PC-9 (cell line): ENCODE data around the gene CKAP2.

ENCODE experiments used
- CTCF ChIP-seq: fragments of 200-600 bp; sonication (generic); conservative IDR thresholded peaks from 2 replicates; pipeline ENCODE4 v1.6.1; 2017; ENCODE audit warnings: mixed run types, antibody characterized with exemption, mild to moderate bottlenecking, moderate library complexity
- EZH2 ChIP-seq: fragments of 200-600 bp; sonication (generic); IDR thresholded peaks from 2 replicates; pipeline ENCODE4 v1.8.0; 2017; ENCODE audit warnings: antibody characterized with exemption, low read depth

DNA sequence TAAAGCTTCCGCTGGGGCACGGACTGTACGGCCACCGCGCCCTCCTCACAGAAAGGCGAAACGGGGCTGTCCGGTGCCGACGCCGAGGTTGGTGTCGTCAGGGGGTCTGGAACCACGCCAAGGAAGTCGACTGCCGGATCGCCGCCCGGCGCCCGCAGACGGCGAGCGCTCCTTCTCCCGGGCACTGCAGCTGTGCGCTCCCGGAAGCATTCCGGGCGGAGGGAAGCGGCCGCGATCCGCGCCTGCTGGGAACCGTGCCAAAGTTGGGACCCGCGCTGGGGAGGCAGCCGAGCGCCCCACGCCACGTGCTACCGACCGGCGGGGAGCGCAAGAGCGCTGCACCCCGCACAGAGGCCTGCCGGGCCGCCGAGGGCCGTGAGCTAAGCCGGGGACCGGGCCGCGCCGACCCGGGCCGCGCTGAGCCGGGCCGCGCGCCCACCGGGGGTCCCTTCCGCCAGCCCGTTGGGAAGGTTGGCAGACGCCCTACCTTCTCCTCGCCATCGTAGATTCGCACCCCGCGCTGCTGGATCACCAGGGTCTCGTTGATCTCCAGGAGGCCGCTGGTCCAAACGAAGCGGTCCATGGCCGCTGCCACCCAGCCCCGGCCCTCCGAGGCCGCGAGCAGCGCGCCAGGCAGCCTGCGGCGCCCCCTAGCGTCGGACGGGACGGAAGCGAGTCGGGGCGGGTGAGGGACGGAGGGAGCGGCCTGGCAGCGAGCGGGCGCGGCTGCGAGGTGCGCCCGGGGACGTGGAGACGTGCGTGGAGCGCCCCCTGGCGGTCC lies 5.1 kb upstream of the CKAP2 start, which contains the start of gene VPS36:
- no peak for TF ChIP-seq EZH2
- peak; percentile 95 for TF ChIP-seq CTCF
